Dermis microvascular lymphatic vessel endothelial cell (primary cell): ENCODE measurements around the gene MTERF4. TPM values are rescaled to one million over a fixed set of nuclear protein-coding genes. Genes with fewer than 3 reads are reported as not detected.

ENCODE experiments used
- DNase-seq, 2 donors: peaks; one replicate each; pipeline versions ENCODE4 v3.0.0 to v3.0.0-alpha.2; 2010; ENCODE audit warnings: low read depth in 2 of 2
- total RNA-seq: library from RNA; depleted of rRNA; stranded (reverse); fragments of >200 nt; gene quantifications from 2 replicates; pipeline ENCODE4 v1.2.1, GENCODE V29; 2014

MTERF4 gene
- 28.2 and 33.1 TPM in 2 replicates for total RNA-seq

GRCh38 chr2:241102239-241102803 lies at the start of gene MTERF4:
TSS of gene MTERF4 (minus strand) at chr2:241102287. CDS start at chr2:241102273, 14 bp downstream.
- peak; percentile 47 to 82 for DNase-seq

GRCh38 chr2:241150660-241151530 lies 48.8 kb upstream of the MTERF4 start:
- no peak for DNase-seq

DNA sequence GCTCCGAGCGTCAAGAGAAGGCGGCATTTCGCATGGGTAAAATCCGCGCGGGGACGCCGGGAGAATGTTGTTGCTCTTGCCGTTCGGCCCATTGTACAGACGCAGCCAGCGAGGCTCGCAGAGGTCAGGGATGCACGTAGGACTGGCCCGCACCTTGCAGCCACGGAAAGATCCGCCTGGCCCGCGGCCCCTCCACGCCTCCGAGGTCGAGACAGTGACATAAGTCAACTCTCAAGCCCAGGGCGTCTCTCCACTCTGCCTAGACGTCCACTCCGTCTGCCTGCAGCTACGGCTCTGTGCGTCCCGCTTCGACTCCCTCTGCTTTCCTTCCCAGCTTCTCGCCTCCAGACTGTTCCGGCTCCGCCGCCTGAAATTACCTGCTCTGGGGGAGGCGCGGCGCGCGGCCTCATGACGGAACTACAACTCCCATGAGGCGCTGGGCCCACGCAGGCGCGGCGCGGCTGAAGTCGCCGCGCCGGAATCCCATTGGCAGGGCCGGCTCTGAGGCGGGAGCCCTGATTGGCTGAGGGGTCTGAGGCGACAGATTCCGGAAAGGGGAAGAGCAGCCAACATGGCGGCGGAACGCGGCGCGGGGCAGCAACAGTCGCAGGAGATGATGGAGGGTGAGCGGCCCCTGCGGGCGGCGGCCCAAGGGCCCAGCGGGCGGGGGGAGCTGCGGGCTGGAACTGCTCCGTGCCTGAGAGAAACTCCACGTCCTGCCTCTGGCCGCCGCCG lies 48.0 kb upstream of the MTERF4 start, which contains the start of gene PPP1R7:
TSS of gene PPP1R7 (plus strand) at position 543 of the 735 bp plus-strand sequence. CDS start at position 572, 29 bp downstream.
- DNase-seq, result peak; percentile 87 to 95

- DNase-seq, result no peak
Observed at GRCh38 chr2:241149675-241149924, 47.5 kb upstream of the MTERF4 start.

GRCh38 chr2:241148891-241149674 lies 47.0 kb upstream of the MTERF4 start, which contains the start of gene PASK:
TSS of gene PASK (minus strand) at chr2:241149472. CDS start at chr2:241143032, 6,440 bp downstream.
- peak; percentile 85 to 95 for DNase-seq

GRCh38 chr2:241148239-241148638 lies 46.2 kb upstream of the MTERF4 start:
- no peak for DNase-seq

DNA sequence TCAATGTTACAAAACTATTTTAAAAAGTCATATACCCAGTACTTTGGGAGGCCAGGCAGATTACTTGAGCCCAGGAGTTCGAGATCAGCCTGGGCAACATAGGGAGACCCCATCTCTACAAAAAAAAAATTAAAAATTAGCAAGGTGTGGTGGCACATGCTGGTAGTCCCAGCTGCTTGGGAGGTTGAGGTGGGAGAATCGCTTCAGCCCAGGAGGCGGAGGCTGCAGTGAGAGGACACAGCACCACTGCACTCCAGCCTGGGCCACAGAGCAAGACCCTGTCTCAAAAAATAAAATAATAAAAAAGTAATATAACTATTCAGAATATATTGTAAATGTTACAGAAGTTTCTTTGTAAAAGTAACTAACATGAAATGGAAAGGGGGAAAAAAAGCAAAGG lies 45.2 kb upstream of the MTERF4 start:
- DNase-seq, result no peak

DNA sequence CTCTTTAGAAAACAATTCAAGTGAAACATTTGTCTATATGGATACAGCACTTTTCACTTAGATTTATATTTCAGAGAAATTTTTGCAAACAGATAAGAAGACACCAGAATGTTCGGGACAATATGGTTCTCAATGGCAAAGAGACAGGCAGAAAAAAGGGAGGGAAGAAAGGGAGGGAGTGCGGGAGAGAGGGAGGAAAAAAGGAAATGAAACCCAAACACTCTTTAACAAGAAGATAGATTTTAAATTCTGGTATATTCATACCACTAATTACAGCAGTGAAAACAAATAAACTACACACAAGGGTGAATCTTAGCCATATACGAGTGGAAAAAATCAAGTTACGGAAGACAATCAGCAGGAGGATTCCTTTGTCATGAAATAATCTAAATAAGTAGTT lies 44.2 kb upstream of the MTERF4 start:
- no peak for DNase-seq

DNA sequence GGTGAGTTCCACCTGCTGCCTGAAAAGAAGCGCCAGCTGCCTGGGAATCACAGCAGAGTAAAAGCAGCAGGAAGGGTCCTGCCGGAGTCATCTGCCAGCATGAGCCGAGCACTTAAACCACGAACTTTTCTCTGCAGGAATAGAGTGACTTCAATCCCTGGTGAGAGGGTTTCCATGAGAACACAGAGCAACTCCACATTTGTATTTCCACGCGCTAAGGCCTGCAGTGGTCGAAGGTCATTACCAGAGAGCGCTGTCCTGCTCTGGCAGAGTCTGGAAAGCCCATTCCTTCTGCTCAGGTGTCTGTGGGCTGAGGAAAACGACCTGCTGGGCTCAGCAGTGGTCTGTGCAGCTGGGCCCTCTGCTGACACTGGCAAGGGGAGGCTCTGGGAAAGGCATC lies 40.5 kb upstream of the MTERF4 start:
- no peak for DNase-seq

- no peak for DNase-seq
Observed at GRCh38 chr2:241142063-241142462, 40.0 kb upstream of the MTERF4 start.

DNA sequence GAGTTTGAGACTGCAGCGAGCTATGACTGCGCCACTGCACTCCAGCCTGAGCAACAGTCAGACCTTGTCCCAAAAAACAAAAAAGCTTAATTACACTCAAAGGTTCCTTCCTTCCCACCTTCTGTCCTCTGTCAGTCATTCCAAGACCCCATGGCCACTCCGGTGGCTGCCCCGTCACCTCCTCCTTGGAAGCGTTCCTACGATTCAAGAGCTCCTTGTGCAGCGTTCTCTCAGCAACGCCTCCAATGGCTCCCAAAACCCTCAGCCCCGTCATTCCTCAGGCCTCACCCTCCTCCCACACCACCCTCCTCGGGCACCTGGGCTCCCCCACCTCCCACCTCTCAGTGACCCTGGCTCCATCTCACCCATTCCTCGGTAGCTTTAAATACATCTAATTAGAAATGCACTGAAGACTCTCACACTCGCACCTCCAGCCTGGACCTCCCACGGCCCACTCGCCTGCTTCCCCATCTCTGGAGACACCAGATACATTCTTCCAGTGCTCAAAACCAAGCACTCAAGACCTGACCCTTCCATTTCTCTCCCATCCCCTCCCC lies 39.2 kb upstream of the MTERF4 start:
- no peak for DNase-seq

DNA sequence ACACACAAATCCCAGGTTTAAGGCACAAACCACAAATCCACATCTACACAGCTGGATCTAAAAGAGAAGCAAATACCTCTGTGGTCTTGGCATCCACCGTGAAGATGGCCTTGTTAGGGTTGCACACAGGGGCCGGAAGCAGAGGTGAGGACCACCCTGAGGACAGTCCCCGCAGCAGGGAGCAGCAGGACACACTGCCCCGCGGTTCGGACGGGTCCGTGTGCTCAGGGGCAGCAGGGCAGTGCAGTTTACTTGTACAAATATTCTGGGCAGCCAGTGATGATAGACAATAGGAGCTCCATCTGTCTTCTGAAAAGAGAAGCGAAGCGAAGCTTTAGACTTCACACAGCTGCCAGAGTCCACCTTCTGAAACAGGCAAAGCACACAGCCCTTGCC lies 38.4 kb upstream of the MTERF4 start:
- DNase-seq, result no peak

DNA sequence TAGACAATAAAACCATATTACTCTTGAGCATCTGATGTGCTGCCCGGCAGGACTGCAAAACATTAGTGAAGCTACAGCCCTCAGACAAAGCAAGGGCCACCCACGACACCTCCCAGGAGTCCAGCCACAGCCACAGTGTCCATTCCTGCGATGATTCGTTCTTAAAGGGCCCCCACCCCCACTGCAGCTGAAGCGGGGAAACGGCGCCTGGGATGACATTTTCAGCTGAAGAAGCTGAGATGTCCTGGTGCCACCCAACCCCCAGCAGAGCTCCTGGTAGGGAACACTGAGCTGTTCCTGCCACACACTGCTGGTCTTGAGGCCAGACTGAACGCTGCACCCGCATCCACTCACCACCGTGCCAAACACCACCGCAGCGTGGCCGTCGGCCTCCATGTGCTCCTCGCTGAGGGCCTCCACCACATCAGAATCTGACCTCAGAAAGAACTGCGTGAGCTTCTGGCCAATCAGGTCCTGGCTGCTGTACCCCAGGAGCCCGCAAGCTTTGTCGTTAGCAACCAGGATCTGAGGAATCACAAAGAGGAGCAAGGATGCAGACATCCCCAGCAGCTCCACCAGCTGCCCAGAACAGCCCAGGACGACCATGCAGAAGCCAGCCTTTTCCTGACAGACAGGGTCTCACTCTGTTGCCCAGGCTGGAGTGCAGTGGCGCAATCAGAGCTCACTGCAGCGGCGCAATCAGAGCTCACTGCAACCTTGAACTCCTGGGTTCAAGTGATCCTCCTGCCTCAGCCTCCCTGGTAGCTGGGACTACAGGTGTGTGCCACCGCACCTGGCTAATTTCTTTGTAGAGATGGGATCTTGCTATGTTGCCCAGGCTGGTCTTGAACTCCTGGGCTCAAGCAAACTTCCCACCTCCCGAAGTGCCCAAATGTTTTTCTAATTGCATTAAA lies 37.7 kb upstream of the MTERF4 start:
- DNase-seq, result no peak

DNA sequence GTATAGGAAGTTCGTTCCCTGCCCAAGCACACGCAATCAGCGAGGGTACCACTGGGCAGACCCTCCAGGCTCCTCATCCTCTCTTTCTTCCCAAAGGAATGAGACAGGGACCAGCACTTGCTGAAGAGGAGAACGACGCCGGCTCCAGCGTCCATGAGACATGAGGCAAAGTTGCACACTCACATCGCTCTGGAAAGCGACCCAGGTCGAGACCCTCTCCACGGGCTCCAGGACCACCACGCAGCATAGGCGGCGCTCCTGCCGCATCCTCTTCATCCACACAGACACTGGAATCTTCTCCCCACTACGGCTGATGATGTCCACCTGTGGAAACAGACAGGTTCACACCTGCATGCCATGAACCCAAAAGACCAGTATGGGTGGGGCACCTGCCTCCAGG lies 36.4 kb upstream of the MTERF4 start:
- no peak for DNase-seq

- no peak for DNase-seq
Observed at GRCh38 chr2:241137276-241138190, 35.4 kb upstream of the MTERF4 start.

- no peak for DNase-seq
Observed at GRCh38 chr2:241136661-241137260, 34.7 kb upstream of the MTERF4 start.

GRCh38 chr2:241136191-241136590 lies 34.1 kb upstream of the MTERF4 start:
- no peak for DNase-seq

DNA sequence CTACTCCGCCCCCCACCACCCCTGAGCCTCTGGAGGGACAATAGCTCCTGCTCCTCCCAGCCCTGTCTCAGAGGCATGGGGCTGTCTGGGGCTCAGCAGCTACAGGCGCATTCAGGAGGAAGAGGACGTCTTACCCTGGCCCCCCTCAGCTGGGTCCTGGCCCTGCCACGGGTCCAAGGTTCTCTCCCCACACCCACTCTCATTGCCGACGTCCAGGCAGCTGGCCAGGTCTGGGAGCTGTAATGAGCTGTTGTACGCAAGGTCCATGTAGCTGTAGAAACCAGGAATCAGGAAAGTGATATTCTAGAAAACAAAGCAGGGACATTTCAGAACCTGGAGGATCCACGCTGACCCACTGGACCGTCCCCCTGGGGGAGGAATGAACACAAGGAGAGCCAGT lies 33.6 kb upstream of the MTERF4 start:
- no peak for DNase-seq

- DNase-seq, result no peak
Observed at GRCh38 chr2:241134711-241135110, 32.6 kb upstream of the MTERF4 start.
